Measurements from ENCODE around the gene IPCEF1. TPM values are rescaled to one million over a fixed set of nuclear protein-coding genes. Genes with fewer than 3 reads are reported as not detected.

Gene IPCEF1
- total RNA-seq, 4 donors from 2014 or later: 0.63 to 5.3 (median 1.9) TPM

DNA sequence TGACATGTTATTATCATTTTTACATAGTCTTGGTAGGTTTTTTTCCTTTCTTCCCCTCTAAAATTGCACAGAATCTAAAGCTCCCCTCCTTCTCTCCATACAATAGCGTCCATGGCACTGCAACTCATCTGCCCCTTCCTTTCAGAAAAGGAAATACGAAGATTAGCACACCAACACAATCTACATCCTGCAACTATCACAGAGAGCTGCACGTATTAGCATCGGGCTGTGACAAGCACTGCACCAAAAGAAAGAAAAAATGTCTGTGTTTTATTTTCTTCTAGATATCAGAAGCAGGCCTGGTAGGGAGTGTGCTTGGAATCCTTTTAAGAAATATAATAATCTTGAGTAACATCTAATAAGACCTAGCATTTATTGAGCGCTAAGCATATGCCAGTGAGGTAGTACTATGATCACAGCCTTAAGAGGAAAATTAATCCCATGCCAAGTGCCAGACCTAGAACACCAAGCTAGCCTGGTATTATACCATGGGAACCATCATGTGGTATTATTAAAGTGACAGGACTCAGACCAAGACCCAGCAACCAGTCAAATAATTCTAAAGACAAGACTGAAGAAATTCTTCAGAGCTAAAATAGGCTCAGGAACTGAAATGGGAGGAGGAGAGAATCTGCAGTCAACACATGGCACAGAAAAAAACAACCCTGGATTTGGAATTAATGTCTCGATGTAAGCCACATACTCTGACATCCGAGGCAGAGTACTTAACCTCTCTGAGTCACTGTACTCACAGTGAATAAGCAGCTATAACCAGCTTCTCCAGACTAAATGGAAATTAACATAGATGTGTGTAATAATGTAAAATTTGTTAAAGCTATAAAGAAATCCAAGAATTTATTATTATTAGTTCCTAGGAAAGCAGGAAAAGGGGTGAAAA is 124.3 kb downstream of the IPCEF1 start:
- TF ChIP-seq, protein P1, sequence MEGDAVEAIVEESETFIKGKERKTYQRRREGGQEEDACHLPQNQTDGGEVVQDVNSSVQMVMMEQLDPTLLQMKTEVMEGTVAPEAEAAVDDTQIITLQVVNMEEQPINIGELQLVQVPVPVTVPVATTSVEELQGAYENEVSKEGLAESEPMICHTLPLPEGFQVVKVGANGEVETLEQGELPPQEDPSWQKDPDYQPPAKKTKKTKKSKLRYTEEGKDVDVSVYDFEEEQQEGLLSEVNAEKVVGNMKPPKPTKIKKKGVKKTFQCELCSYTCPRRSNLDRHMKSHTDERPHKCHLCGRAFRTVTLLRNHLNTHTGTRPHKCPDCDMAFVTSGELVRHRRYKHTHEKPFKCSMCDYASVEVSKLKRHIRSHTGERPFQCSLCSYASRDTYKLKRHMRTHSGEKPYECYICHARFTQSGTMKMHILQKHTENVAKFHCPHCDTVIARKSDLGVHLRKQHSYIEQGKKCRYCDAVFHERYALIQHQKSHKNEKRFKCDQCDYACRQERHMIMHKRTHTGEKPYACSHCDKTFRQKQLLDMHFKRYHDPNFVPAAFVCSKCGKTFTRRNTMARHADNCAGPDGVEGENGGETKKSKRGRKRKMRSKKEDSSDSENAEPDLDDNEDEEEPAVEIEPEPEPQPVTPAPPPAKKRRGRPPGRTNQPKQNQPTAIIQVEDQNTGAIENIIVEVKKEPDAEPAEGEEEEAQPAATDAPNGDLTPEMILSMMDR (IDR thresholded peaks at IDR 0.05): no peak
- TF ChIP-seq POLR2A (IDR thresholded peaks at IDR 0.05): no peak
- no peak for TF ChIP-seq EP300 (IDR thresholded peaks at IDR 0.05)
- Histone ChIP-seq H3K4me3 (no peak overlapping the region), H3K9me3 (no peaks in the 10 kb centered on the region), H3K27me3 (no peaks in the 10 kb centered on the region), H3K27ac (no peak overlapping the region), H3K4me1 (peaks cover 0 to 5% (median 0%) of the 10 kb centered on the region in 4 donors), H3K36me3 (no peaks in the 10 kb centered on the region)
- DNase-seq (ENCODE audit: low spot score in 2 of 2): no peak
- WGBS, 2 donors: 65% methylated on average over 7 of the region's 7 CpGs

DNA sequence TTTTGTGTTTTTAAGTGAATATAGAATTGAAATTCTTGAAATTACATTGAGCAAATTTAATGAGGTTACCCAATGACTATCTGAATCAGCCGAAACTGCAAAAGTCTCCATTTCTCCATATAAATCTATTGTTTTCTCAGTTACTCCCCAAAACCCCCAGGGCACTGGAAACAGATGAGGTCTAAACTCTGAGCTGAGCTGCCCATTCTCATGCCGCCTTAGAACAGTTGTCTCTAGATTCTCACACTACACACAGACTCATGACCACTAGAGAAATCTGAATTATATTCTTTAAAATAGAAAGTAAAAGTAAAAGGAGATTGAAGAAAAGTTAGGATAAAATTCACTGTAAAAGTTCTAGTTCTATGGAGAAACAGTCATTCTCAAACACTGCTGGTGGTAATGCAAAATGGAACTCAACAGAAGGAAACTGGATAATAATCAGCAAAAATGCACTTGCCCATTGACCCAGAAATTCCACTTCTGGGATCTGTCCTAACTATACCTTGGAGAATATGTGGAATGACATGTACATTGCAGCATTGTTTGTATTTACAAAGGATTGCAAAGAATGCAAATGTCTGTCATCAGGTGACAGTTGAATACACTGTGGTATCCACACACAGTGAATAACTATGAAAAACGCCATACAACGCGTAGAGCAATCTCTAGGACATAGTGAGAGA is 125.5 kb downstream of the IPCEF1 start:
- Histone ChIP-seq H3K9me3 (no peaks in the 10 kb centered on the region), H3K4me1 (peaks cover 0 to 5% (median 0%) of the 10 kb centered on the region in 4 donors), H3K36me3 (no peaks in the 10 kb centered on the region), H3K27ac (no peak overlapping the region), H3K4me3 (no peak overlapping the region), H3K27me3 (no peaks in the 10 kb centered on the region)
- WGBS, 2 donors: 92 to 93% methylated on average over 5 of the region's 5 CpGs
- no peak for DNase-seq (ENCODE audit: low spot score in 2 of 2)
- no peak for TF ChIP-seq EP300 (IDR thresholded peaks at IDR 0.05)
- TF ChIP-seq, protein P1 (IDR thresholded peaks at IDR 0.05): no peak
- TF ChIP-seq POLR2A (IDR thresholded peaks at IDR 0.05): no peak

DNA sequence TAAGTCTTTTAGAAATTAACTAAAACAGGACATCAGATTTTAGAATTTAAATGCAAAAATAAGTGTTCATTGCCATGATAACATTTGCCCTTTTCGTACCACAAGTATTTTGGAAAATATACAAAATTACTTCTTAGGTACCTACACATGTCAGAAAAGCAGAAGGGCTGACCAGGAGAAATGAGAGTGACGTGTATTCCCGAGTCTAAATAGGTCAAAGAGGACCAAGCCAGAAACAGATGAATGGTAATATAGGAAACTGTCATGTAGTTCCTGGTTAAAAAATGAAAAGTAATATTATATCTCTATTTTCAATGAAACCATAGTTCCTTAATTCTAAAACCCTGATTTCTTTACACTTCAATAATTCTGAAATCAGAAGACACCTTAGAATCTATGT is 126.2 kb downstream of the IPCEF1 start:
- Histone ChIP-seq H3K27me3 (no peaks in the 10 kb centered on the region), H3K4me1 (peaks cover 0 to 5% (median 0%) of the 10 kb centered on the region in 4 donors), H3K27ac (no peak overlapping the region), H3K9me3 (no peaks in the 10 kb centered on the region), H3K36me3 (no peaks in the 10 kb centered on the region), H3K4me3 (no peak overlapping the region)
- TF ChIP-seq, protein P1 (IDR thresholded peaks at IDR 0.05): no peak
- TF ChIP-seq POLR2A (IDR thresholded peaks at IDR 0.05): no peak
- no peak for TF ChIP-seq EP300 (IDR thresholded peaks at IDR 0.05)
- 90 to 92% methylated on average over 3 of the region's 3 CpGs for WGBS, 2 donors
- no peak for DNase-seq (ENCODE audit: low spot score in 2 of 2)

DNA sequence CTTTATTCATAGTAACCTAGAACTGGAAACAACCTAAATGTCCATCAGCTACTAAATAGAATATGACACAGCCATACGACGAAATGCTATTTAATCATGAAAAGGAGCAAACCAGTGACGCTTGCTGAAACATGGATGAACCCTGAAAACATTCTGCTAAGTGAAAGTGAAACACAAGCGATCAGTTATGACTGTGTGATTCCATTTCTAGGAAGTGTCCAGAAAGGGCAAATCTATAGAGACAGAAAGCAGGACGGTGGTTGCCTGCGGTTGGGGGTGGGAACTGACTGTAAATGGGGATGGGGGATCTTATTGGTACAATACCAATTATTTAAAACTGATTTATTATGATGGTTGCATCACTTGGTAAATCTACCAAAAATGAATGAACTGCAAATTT is 126.8 kb downstream of the IPCEF1 start:
- TF ChIP-seq, protein P1 (IDR thresholded peaks at IDR 0.05): no peak
- no peak for TF ChIP-seq POLR2A (IDR thresholded peaks at IDR 0.05)
- TF ChIP-seq EP300 (IDR thresholded peaks at IDR 0.05): no peak
- peaks cover 0 to 5% (median 0%) of the 10 kb centered on the region in 4 donors for H3K4me1 ChIP-seq
- WGBS, 2 donors: 80 to 88% methylated on average over 6 of the region's 6 CpGs
- no peaks in the 10 kb centered on the region for H3K36me3 ChIP-seq
- H3K27ac ChIP-seq: no peak overlapping the region
- H3K9me3 ChIP-seq: no peaks in the 10 kb centered on the region
- no peaks in the 10 kb centered on the region for H3K27me3 ChIP-seq
- DNase-seq (ENCODE audit: low spot score in 2 of 2): no peak
- H3K4me3 ChIP-seq: no peak overlapping the region

DNA sequence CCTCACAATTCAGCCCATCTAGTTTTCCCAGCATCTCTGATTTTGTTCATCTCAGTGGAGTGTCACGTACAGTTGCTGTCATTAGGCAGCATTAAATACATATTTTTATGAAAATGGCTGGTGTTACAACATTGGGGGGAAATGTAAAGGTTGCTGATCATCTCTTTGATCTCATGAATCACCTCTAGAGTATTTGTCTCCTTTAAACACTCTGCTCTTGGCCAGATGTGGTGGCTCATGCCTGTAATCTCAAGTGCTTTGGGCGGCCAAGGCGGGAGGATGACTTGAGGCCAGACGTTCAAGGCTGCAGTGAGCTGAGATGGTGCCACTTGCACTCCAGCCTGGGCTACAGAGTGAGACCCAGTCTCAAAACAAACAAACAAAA is 128.1 kb downstream of the IPCEF1 start:
- no peaks in the 10 kb centered on the region for H3K9me3 ChIP-seq
- 91 to 97% methylated on average over 4 of the region's 4 CpGs for WGBS, 2 donors
- H3K36me3 ChIP-seq: no peaks in the 10 kb centered on the region
- no peaks in the 10 kb centered on the region for H3K27me3 ChIP-seq
- no peak for DNase-seq (ENCODE audit: low spot score in 2 of 2)
- peaks cover 0 to 5% (median 0%) of the 10 kb centered on the region in 4 donors for H3K4me1 ChIP-seq
- TF ChIP-seq POLR2A (IDR thresholded peaks at IDR 0.05) (no peak), EP300 (IDR thresholded peaks at IDR 0.05) (no peak)
- TF ChIP-seq, protein P1 (IDR thresholded peaks at IDR 0.05): no peak
- no peak overlapping the region for H3K4me3 ChIP-seq
- no peak overlapping the region for H3K27ac ChIP-seq

All from tibial nerve (tissue), 4 donors.